HG02763 (cell line): ENCODE data around the gene ERC1.
A peak's percentile ranks its signal among the peaks of the same experiment; 100 is the strongest.
"Not testable (repeated sequence)": the region's sequence is repeated elsewhere in the genome, so short reads cannot be mapped to it uniquely, and the experiment has no call there.

ENCODE experiments used
- ATAC-seq: cut with Tn5 transposase; IDR thresholded peaks from one replicate; pipeline ENCODE4 v1.9.1; 2021; ENCODE audit warnings: mild to moderate bottlenecking, moderate library complexity; ENCODE audit not compliant: unreplicated experiment

ERC1 gene

DNA sequence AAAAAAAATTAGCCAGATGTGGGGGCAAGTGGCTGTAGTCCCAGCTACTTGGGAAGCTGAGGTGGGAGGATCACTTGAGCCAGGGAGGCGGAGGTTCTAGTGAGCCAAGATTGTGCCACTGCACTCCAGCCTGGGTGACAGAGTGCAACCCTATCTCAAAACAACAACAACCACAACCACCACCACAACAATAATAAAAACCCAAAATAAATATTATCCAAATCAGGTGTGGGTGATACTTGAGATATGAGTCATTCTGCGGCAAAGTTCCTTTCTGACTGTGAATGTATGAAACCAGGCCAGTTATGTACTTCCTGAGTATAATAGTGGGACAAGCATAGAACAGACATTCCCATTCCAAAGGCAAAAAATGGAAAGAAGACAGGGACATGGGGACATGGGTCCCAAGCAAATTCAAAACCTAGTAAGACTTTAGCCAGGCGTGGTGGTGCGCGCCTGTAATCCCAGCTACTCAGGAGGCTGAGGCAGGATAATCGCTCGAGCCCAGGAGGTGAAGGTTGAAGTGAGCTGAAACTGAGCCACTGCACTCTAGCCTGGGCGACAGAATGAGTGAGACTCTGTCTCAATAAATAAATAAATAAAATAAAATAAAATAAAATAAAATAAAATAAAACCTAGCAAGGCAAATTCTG lies 9.7 kb upstream of the ERC1 start:
- ATAC-seq: no peak

DNA sequence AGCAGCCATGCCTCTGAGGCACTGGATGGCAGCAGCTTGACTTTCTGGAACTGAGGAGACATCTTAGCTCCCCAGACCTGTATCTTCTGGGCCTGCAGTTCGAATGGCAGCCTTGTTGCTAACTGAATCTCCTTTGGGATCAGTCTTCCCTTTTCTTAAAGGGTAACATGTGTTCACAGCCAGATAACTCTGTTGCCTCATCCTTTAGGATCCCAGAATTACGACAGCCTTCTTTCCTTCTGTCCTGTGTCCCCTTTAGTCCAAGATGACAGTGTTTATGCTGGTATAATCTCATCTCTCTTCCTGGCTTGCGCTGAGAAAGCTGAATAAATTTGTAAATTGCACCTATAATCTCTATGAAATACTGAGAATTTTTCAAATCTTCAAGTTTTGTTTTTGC lies 9.1 kb upstream of the ERC1 start:
- no peak for ATAC-seq

DNA sequence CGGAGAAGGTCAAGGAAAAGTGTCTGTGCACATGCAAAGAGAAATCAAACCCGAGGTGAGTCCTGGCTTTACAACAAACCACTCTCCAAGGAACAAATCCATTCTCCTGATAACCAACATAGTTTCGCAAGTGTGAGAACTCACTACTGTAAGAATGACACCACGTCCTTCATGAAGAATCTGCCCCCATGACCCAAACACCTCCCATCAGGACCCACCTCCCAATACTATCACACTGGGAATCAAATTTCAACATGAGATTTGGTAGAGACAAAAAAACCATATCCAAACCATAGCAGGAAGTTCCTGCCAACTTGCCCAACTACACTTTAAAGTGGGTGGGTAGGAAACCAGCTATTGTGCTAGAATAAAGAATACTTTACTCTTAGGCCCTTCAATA lies 2.4 kb upstream of the ERC1 start:
- no peak for ATAC-seq

DNA sequence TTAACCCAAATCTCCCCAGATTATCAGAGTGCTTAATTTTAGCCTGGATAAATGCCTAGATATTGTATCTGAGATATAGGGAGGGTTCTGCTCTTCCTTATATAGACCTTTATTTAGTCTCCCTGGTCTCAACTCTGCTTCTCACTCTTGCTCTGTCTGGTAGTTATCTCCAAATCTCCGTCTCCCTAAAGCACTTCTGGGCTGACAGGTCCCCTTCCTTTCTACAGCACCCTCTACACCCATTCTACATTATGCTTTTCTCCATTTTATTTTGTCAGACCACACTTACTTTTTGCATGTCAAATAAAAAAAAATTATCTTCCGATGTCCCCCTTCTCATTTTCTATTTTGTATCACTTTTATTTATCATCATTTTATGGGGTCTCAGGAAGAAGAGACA lies 2.0 kb upstream of the ERC1 start:
- no peak for ATAC-seq

DNA sequence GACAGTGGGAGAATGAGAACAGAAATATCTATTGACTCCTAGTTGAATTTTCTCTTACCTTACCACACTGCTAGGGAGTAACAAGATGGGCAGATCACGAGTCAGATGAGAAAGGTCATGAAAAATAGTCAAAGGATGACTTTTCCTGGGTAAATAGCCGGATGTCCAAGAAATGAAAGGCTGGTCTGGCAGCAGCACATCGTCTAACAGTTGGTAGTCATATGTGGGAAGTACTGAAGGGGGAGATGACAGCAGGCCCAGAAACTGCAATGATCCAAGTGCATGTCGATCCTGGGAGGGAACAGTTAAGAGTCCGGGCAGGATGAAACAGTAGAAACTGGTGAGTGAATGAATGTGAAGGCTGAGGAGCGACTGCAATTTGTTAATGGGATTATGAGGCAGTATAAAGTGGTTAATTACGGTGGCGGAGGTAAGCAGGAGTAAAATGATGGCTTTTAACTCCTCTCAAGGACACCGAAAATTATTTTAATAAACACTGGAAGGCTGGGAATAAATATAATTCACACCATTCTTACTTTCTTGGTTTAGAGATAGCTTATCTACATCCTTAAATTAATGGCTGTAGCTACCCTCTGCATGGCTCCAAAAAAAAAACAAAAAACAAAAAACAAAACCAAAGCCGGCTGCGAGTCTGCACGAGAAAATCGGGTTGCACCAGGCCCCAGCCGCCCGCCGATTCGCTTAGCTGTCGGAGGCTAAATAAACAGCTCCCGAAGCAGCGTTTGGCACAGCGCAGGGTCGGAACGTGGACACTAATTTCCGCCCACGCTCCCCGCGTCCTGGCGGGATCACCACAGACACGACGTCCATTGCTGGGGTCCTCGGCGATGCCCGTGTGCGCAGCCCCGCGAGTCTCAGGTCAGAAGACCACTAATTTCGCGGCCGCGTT lies 1.0 kb upstream of the ERC1 start:
- peak; percentile 8 for ATAC-seq

DNA sequence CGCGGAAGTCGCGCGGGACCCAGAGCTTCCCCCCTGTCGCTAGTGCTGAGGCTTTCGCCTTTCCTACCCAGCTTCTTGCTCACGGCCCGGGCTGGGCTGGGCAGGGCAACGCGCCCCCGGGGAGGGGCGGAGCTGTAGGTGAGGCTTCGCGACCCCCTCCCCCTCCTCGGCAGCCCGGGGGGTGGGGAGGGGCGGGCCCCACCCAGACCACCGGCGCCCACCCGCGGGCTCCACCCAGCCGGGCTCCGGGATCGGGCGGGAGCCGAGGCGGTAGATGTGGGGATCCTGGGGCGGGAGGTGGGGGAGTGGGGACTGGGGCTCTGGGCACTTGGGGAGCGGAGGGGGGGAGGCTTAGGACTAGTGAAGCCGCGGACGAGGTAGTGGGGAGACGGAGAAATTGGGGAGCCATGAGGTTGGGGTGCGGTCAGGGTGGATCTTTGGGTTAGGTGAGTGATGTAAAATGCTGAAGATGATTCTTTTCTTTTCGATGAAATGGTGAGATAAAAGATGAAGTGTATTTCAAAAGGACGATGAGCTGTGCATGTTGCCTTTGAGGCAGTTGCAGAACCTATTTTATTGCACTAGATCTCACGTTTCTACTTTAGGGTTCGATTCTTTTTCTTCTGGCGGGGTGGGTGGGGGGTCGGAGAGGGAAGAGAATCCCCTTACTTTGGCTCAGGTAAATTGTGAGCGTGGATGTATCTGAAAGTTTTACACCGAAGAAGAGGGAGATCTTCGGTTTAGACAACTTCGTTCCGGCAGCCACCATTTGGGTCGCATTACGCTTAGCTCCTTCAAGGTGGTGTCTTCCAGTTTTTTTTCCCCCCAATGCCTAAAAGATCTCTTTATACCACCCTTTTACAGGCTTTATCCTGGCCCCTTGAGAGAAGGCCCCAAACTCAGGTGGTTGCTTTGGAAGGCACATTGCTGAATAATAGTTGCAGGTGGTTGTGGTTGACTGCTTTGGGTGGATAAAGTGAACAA lies 619 bp downstream of the ERC1 start:
- peak; percentile 40 for ATAC-seq

DNA sequence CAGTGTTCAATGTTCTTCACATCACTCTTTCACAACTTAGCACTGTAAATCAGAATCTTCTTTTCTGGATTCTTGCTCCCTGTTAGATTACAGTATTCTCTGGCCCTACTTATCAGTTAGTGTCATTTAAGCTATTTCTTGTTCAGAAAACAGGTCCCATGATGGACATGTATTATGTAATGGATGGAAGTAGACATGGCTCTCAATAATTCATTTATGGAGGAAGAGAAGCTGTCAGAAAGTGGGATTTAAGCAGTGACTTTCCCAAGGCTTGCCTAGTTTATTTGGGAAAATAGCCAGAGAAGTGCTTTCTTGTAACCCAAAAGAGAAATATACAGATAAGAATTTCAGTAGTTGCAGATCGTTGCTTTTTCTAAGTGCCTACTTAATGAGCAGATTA lies 1.6 kb downstream of the ERC1 start:
- no peak for ATAC-seq

DNA sequence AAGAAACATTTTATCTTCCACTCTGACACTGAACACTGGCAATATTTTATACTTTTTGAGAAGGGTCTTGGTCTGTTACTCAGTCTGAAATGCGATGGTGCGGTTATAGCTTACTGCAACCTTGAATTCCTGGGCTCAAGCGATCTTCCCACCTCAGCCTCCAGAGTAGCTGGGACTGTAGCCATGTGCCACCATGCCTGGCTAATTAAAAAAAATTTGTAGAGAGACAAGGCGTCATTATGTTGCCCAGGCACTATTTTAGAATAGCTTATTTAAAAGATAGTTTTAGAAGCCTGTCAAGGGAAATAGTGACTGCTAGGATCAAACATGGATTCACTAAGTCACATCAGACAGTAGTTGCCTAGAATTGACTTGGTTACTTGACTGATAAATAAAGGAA lies 5.9 kb downstream of the ERC1 start:
- ATAC-seq: no peak

DNA sequence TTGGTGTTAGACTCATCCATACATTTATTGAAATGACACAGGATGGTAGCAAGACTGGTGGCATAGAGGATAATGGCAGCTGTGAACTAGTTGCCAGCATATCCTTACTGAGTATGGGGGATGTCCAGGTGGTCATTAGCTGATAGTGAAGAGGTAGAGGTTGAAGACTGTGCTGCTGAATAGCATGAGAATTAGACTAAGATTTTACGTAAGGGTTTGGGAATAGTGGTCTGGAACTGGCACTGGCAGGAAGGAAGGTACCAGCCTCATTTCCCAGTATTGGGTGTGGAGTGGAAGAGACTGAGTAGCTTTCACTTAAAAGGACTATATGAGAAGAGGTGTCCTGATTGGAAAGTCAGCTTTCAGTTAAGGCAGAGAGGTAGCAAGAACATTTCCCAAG lies 6.5 kb downstream of the ERC1 start:
- no peak for ATAC-seq

DNA sequence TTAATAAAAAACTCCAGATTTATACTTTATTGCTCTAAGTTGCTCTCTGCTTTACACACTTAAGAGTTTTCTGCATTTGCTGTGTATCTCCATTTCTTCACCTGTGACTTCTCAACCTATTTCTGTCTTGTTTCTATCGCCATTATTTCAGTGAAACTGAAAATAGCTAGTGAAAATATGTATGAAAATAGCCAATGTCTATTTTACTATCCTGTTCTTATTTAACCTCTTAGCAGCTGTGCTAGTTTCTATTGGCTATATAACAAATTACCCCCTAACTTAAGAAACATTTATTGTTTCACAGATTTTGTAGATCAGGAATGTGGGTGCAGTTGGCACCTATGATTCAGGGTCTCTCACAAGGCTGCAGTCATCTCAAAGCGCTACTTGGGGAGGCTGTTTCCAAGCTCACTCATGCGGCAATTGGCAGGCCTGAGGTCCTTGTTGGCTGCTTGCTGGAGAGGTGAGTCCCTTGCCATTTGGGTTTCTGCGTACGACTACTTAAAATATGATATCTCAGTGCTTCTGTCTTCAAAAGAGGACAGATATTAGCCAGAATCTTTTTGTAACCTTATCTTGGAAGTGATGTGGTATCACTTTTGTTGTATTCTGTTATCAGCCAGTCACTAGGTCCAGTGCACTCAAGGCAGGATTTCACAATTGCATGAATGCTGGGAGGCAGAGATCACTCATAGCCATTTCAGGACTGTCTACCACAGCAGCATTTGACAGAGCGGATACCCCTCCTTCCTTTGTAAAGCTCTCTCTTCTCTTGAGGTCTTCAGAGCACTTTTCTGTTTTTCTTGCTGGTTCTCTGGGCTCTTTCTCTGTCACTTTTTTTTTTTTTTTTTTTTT lies 7.2 kb downstream of the ERC1 start:
- peak; percentile 72 for ATAC-seq

DNA sequence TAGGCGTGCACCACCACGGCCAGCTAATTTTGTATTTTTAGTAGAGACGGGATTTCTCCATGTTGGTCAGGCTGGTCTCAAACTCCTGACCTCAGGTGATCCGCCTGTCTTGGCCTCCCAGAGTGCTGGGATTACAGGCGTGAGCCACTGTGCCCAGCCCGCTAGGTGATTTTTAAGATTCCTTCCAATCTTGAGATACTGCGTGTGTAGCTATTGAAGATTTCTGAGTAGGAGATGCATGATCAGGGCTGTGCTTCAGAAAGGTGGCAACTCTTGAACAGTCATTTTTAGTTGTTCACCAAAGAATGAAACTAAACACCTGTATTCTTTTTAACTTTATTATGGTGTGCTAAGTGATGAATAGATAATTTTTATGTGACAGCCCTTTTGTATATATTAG lies 8.7 kb downstream of the ERC1 start:
- not testable (repeated sequence) for ATAC-seq

DNA sequence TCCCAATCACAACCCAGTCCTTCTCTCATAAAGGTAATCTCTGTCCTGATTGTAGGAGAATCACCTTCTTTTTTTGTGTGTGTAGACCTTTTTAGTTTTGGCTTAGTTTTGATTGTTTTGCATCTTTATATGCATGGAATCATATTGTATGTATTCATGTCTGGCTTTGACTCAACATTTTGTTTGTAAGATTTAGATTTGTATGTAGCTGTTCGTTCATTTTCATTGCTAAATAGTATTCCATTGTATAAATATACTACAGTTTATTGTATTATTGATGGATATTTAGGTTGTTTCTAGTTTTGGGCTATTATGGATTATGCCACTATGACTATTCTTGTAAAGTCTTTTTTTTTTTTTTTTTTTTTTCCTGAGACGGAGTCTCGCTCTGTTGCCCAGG lies 10.5 kb downstream of the ERC1 start:
- no peak for ATAC-seq

DNA sequence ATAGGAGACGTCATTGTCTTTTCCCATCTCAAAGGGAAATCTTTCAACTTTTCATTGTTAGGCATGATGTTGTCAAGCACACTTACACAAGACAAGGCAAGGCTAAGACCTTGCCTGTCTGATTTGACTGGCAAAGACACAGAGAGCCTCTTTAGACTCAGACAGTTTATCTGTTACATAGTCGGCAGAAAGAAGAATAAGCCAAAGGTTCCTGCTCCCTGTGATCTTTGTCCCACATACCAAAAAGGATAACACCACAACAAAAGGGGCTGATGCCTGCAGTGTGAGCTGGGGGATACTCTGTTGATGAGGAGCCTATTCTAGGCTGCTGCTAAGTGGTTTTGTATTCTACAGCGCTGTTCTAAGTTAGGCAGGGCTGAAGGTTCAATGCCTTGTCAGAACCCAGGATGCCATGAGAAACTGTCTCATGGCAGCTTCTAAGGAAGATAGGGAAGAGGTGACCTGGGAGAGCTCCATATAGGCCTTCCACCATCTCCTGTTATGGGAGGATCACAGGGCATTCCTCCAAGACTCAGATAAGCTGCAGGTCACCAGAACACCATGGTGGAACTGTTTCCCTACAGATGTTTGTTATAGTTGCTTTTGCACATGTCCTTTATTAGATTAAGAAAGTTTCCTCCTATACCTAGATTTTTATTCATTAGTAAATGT lies 12.7 kb downstream of the ERC1 start:
- no peak for ATAC-seq

DNA sequence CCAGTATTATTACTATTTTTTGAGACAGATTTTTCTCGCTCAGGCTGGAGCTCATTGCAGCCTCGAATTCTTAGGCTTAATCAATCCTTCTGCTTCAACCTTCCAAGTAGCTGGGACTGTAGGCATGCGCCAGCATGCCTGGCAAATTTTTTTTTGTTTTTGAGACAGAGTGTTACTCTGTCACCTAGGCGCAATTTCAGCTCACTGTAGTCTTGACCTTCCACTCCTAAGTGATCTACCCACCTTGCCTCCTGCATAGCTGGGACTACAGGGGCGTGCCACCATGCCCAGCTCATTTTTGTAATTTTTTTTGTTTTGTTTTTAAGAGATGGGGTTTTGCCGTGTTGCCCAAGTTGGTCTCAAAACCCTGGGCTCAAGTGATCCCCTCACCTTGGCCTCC lies 15.2 kb downstream of the ERC1 start:
- ATAC-seq: no peak

DNA sequence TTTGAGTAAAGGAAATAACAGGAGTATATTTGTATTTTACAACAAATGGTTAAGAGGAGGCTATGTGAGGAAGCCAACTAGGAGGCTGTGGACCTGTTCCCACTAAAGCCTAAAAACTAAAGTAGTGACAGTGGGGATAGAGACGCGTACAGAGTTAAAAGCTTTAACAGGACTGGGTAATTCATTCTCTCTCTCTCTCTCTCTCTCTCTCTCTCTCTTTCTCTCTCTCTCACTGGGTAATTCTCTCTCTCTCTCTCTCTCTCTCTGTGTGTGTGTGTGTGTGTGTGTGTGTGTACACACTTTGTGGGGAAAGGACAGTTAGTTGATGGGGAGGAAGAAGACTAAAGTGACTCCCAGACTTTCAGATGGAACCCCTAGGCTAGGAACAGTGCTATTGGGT lies 16.3 kb downstream of the ERC1 start:
- no peak for ATAC-seq

DNA sequence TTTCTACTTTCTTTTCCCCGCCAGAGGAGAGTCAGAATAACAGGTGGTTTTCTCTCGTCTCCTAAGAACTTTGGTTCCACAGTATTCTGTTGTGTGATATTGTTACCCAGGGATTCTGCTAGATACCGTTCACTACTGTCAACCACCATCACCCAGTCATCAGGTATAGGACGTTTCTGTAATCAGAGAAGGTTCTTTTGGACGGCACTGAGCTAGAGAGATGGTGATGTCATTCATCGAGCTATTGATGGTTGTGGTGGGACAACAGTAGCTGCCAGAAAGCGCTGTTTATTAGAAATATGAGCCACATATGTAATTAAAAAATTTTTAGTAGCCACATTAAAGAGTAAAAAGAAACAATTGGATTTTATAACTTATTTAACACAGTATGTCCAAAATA lies 17.0 kb downstream of the ERC1 start:
- no peak for ATAC-seq

DNA sequence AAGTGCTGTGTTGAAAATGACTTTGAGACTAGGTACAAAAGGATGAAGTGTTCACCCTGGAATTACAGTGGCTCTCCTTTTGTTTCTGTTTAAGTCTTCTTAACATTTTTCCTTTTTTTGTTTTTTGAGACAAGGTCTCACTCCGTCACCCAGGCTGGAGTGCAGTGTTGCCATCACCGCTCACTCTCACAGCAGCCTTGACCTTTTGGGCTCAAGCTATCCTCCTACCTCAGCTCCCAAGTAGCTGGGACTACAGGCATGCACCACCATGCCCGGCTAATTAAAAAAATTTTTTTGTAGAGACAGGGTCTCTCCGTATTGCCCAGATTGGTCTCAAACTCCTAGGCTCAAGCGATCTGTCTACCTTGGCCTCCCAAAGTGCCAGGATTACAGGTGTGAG lies 20.1 kb downstream of the ERC1 start:
- ATAC-seq: no peak

DNA sequence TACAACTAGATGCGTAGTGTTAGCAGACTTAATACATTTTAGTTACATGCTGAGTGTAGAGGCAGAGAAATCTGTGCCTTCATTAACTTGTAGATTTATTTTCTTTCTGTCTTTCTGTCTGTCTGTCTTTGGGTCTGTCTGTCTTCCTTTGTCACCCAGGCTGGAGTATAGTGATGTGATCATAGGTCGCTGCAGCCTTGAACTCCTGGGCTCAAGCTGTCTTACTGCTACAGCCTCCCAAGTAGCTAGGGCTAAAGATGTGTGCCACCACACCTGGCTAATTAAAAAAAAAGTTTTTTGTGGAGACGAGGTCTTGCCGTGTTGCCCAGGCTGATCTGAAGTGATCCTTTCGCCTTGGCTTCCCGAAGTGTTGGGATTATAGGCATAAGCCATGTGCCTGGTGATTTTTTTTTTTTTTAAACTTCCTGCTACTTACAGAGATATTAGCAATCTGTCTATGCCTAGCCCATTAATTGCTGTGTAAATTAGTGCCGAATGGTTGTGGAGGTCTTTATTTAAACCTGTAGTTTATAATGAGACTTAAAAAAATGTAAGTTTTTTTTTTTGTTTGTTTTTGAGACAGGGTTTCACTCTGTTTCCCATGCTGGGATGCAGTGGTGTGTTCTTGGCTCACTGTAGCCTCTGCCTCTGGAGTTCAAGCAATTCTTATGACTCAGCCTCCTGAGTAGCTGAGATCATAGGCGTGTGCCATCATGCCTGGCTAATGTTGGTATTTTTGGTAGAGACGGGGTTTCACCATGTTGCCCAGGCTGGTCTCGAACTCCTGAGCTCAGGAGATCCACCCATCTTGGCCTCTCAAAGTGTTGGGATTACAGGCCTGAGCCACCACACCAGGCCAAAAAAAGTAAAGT lies 22.8 kb downstream of the ERC1 start:
- ATAC-seq: no peak

DNA sequence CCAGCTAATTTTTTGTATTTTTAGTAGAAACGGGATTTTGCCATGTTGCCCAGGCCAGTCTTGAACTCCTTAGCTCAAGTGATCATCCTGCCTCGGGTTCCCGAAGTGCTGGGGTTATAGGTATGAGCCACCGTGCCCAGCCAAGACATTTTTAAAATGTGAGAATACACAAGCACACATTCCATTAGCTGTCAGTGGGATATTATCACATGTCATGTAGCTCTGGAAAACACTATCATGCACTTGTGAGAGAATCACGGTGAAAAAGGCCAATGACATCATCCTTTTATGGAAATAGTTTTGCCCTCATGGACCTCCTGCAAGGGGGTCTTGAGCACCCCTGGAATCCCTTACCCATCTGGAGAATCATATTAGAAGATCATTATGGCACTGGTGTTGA lies 28.3 kb downstream of the ERC1 start:
- ATAC-seq: no peak
